GM21360 (cell line): Measurements from ENCODE around the gene LRRC43.

Source experiments
- ATAC-seq: cut with Tn5 transposase; IDR thresholded peaks from one replicate; pipeline ENCODE4 v1.9.1; 2021; ENCODE audit warnings: mild to moderate bottlenecking, moderate library complexity; ENCODE audit not compliant: unreplicated experiment

LRRC43 gene

GRCh38 chr12:122215771-122216170 lies 32.8 kb downstream of the LRRC43 start:
- ATAC-seq, result no peak

- no peak for ATAC-seq
These were observed 33.5 kb downstream of the LRRC43 start for GRCh38 chr12:122216445-122216844.

- ATAC-seq, result peak; percentile 92
These were observed 42.9 kb downstream of the LRRC43 start, which contains the start of gene DIABLO for GRCh38 chr12:122225683-122226365. TSS of gene DIABLO (minus strand) at chr12:122226052. CDS start at chr12:122226014, 38 bp downstream.

GRCh38 chr12:122226366-122227125 lies 43.6 kb downstream of the LRRC43 start:
- no peak for ATAC-seq

GRCh38 chr12:122227341-122227740 lies 44.4 kb downstream of the LRRC43 start:
- no peak for ATAC-seq

- no peak for ATAC-seq
These were observed 45.2 kb downstream of the LRRC43 start for GRCh38 chr12:122228092-122228491.

- no peak for ATAC-seq
These were observed 47.9 kb downstream of the LRRC43 start for GRCh38 chr12:122230798-122231197.

GRCh38 chr12:122232691-122233090 lies 49.8 kb downstream of the LRRC43 start:
- ATAC-seq, result no peak

- no peak for ATAC-seq
These were observed 52.8 kb downstream of the LRRC43 start for GRCh38 chr12:122235741-122236140.

- ATAC-seq, result no peak
These were observed 55.9 kb downstream of the LRRC43 start for GRCh38 chr12:122238861-122239260.

GRCh38 chr12:122243965-122244364 lies 61.0 kb downstream of the LRRC43 start:
- ATAC-seq, result no peak

GRCh38 chr12:122244565-122245371 lies 61.8 kb downstream of the LRRC43 start:
- ATAC-seq, result no peak

- no peak for ATAC-seq
These were observed 62.6 kb downstream of the LRRC43 start for GRCh38 chr12:122245553-122245952.

GRCh38 chr12:122250047-122250446 lies 67.1 kb downstream of the LRRC43 start:
- no peak for ATAC-seq

- ATAC-seq, result no peak
These were observed 67.6 kb downstream of the LRRC43 start for GRCh38 chr12:122250536-122250935.
